ENCODE measurements around the gene P4HTM.
A peak's percentile ranks its signal among the peaks of the same experiment; 100 is the strongest.

The P4HTM gene

DNA sequence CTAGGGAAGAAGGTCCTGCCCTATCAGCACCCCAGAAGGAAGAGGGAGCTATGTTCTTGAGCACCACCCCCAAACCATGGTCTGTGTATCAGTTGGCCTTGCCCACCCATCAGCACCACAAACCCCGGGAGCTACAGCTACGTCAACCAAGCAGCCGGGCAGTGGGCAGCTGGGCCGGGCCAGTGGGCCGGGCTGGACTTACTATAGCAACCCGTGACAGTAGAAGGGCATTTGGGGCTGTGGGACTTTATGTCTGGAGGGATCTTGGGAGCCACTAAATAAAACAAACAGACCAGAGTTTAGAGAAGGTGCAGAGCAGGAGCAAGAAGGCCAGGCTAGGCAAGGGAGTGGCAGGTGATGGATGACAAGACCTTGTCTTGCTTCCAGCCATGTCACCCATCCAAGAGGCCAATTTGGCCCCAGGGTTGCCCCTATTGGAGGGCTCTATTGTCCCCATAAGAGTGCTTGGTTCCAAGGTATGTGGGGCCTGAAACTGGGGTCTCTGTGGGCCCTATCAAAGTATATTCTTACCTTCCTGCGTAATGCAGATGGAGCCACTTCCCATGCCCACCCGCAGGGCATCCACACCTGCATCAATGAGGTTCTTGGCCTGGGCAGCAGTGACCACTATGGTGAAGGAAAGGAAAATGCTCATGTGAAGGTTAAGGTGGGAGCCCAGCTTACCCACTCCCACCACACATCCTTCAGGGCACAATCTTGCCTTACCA is 35.9 kb downstream of the P4HTM start:
- H3K9me3 ChIP-seq (ENCODE audit: severe bottlenecking) = no peaks in the 10 kb centered on the region
- peaks cover 63% of the 10 kb centered on the region for H3K36me3 ChIP-seq (ENCODE audit: low read depth)
- no peak overlapping the region for H3K27ac ChIP-seq (ENCODE audit: poor library complexity, severe bottlenecking)
- no peak for DNase-seq (ENCODE audit: low spot score)
- H3K27me3 ChIP-seq (ENCODE audit: insufficient read depth, poor library complexity, severe bottlenecking) = no peaks in the 10 kb centered on the region
- peaks cover 5% of the 10 kb centered on the region for H3K4me1 ChIP-seq (ENCODE audit: insufficient read depth, poor library complexity, severe bottlenecking)
- no peak for ATAC-seq (ENCODE audit: low read depth)
- no peak for TF ChIP-seq CTCF (IDR thresholded peaks at IDR 0.05; ENCODE audit: poor library complexity, severe bottlenecking)
- no peak overlapping the region for H3K4me3 ChIP-seq (ENCODE audit: severe bottlenecking)

- Histone ChIP-seq H3K27ac (ENCODE audit: poor library complexity, severe bottlenecking) (no peak overlapping the region), H3K4me3 (ENCODE audit: severe bottlenecking) (no peak overlapping the region)
Measured at GRCh38 chr3:49026536-49026935, 36.5 kb downstream of the P4HTM start.

GRCh38 chr3:49027634-49028033 is 37.6 kb downstream of the P4HTM start:
- Histone ChIP-seq H3K4me3 (ENCODE audit: severe bottlenecking) (no peak overlapping the region), H3K27ac (ENCODE audit: poor library complexity, severe bottlenecking) (peak overlapping the region; percentile 52), H3K4me1 (ENCODE audit: insufficient read depth, poor library complexity, severe bottlenecking) (peaks cover 5% of the 10 kb centered on the region), H3K36me3 (ENCODE audit: low read depth) (peaks cover 79% of the 10 kb centered on the region), H3K27me3 (ENCODE audit: insufficient read depth, poor library complexity, severe bottlenecking) (no peaks in the 10 kb centered on the region), H3K9me3 (ENCODE audit: severe bottlenecking) (no peaks in the 10 kb centered on the region)
- no peak for ATAC-seq (ENCODE audit: low read depth)
- TF ChIP-seq CTCF (IDR thresholded peaks at IDR 0.05; ENCODE audit: poor library complexity, severe bottlenecking) = no peak
- no peak for DNase-seq (ENCODE audit: low spot score)

More at GRCh38 chr3:49026536-49026935, 36.5 kb downstream of the P4HTM start:
- Histone ChIP-seq H3K4me1 (ENCODE audit: insufficient read depth, poor library complexity, severe bottlenecking) (peaks cover 5% of the 10 kb centered on the region), H3K36me3 (ENCODE audit: low read depth) (peaks cover 68% of the 10 kb centered on the region), H3K9me3 (ENCODE audit: severe bottlenecking) (no peaks in the 10 kb centered on the region), H3K27me3 (ENCODE audit: insufficient read depth, poor library complexity, severe bottlenecking) (no peaks in the 10 kb centered on the region)
- DNase-seq (ENCODE audit: low spot score) (no peak), ATAC-seq (ENCODE audit: low read depth) (no peak)
- no peak for TF ChIP-seq CTCF (IDR thresholded peaks at IDR 0.05; ENCODE audit: poor library complexity, severe bottlenecking)

DNA sequence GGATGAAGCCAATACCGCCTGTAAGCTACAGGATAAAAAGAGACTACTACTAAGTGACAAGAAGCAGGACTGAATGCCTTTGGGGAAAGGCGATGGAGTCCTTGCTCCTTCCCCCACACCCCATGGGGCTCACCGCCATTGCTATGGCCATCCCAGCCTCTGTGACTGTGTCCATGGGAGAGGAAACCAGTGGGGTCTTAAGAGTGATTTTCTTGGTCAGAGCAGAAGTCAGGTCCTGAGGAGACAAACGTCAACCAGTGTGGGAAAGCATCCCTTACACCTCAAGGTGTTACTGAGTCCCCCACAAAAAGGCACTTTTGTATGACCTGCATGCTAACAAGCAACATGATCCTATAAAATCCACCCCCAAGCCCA is 38.2 kb downstream of the P4HTM start:
- no peak for DNase-seq (ENCODE audit: low spot score)
- Histone ChIP-seq H3K27me3 (ENCODE audit: insufficient read depth, poor library complexity, severe bottlenecking) (no peaks in the 10 kb centered on the region), H3K4me1 (ENCODE audit: insufficient read depth, poor library complexity, severe bottlenecking) (peaks cover 5% of the 10 kb centered on the region), H3K4me3 (ENCODE audit: severe bottlenecking) (peak overlapping the region; percentile 65), H3K9me3 (ENCODE audit: severe bottlenecking) (no peaks in the 10 kb centered on the region), H3K27ac (ENCODE audit: poor library complexity, severe bottlenecking) (peak overlapping the region; percentile 52), H3K36me3 (ENCODE audit: low read depth) (peaks cover 79% of the 10 kb centered on the region)
- TF ChIP-seq CTCF (IDR thresholded peaks at IDR 0.05; ENCODE audit: poor library complexity, severe bottlenecking) = no peak
- ATAC-seq (ENCODE audit: low read depth) = no peak

Data from RWPE2 (cell line).